ENCODE measurements around the gene S100A1.
"Not testable (repeated sequence)": the region's sequence is repeated elsewhere in the genome, so short reads cannot be mapped to it uniquely, and the experiment has no call there.

S100A1 gene

GRCh38 chr1:153658400-153659174 is 30.4 kb downstream of the S100A1 start, which contains the start of gene SNAPIN:
SNAPIN (plus strand) TSS chr1:153658703; CDS start chr1:153658744, 41 bp downstream.
- peak; percentile 87 for DNase-seq

GRCh38 chr1:153659175-153659534 is 30.9 kb downstream of the S100A1 start:
- DNase-seq = no peak

- DNase-seq = no peak
Measured at GRCh38 chr1:153659656-153660055, 31.4 kb downstream of the S100A1 start.

GRCh38 chr1:153661111-153661708 is 33.0 kb downstream of the S100A1 start:
- no peak for DNase-seq

- DNase-seq = no peak
Measured at GRCh38 chr1:153662269-153662668, 34.0 kb downstream of the S100A1 start.

- DNase-seq = no peak
Measured at GRCh38 chr1:153663211-153663610, 35.0 kb downstream of the S100A1 start.

- DNase-seq = no peak
Measured at GRCh38 chr1:153667439-153667838, 39.2 kb downstream of the S100A1 start.

GRCh38 chr1:153668672-153669071 is 40.4 kb downstream of the S100A1 start:
- DNase-seq = not testable (repeated sequence)

GRCh38 chr1:153669606-153670005 is 41.4 kb downstream of the S100A1 start:
- DNase-seq = no peak

- DNase-seq = no peak
Measured at GRCh38 chr1:153670257-153670858, 42.1 kb downstream of the S100A1 start.

- peak; percentile 99 for DNase-seq
Measured at GRCh38 chr1:153670859-153671627, 42.8 kb downstream of the S100A1 start, which contains the start of gene ILF2. ILF2 (minus strand) TSS chr1:153670993; CDS start chr1:153670922, 71 bp downstream.

- DNase-seq = peak; percentile 60
Measured at GRCh38 chr1:153671628-153672353, 43.6 kb downstream of the S100A1 start.

- DNase-seq = no peak
Measured at GRCh38 chr1:153673511-153673910, 45.3 kb downstream of the S100A1 start.

GRCh38 chr1:153677718-153678518 is 49.7 kb downstream of the S100A1 start:
- DNase-seq = peak; percentile 41

GRCh38 chr1:153678519-153679336 is 50.5 kb downstream of the S100A1 start, which contains the start of gene NPR1:
NPR1 (plus strand) TSS chr1:153678688; CDS start chr1:153679109, 421 bp downstream.
- no peak for DNase-seq

GRCh38 chr1:153679337-153680119 is 51.3 kb downstream of the S100A1 start:
- DNase-seq = no peak

GRCh38 chr1:153680120-153680403 is 51.8 kb downstream of the S100A1 start:
- no peak for DNase-seq

All from CD4-positive, alpha-beta T cell treated with Interferon gamma for 1 hour (primary cell).